Neuronal stem cell (in vitro differentiated cells): Measurements from ENCODE around the gene CRYBG3.
"Not testable (repeated sequence)": the region's sequence is repeated elsewhere in the genome, so short reads cannot be mapped to it uniquely, and the experiment has no call there.

ENCODE experiments used
- DNase-seq: peaks from one replicate; pipeline ENCODE4 v3.0.0-alpha.2; 2013; ENCODE audit warnings: low spot score
- H2AFZ ChIP-seq: one replicate; pipeline ENCODE4 v1.6.1; 2013; ENCODE audit warnings: mild to moderate bottlenecking, low read length, inconsistent platforms
- H2AK5ac ChIP-seq: 2 replicates; pipeline ENCODE4 v1.6.1; 2013; ENCODE audit warnings: low read depth, mild to moderate bottlenecking, inconsistent platforms, low read length, moderate library complexity, mixed read lengths
- H2BK120ac ChIP-seq: 2 replicates; pipeline ENCODE4 v1.6.1; 2013; ENCODE audit warnings: low read depth, mild to moderate bottlenecking, inconsistent platforms, low read length, moderate library complexity, mixed read lengths
- H2BK12ac ChIP-seq: one replicate; pipeline ENCODE4 v1.6.1; 2013; ENCODE audit warnings: low read length, inconsistent platforms
- H2BK15ac ChIP-seq: 2 replicates; pipeline ENCODE4 v1.6.1; 2013; ENCODE audit warnings: mild to moderate bottlenecking, low read length, inconsistent platforms, mixed read lengths
- H2BK5ac ChIP-seq: one replicate; pipeline ENCODE4 v1.6.1; 2013; ENCODE audit warnings: inconsistent platforms, mild to moderate bottlenecking, low read length, moderate library complexity
- H3K14ac ChIP-seq: one replicate; pipeline ENCODE4 v1.6.1; 2013; ENCODE audit warnings: low read length, inconsistent platforms
- H3K18ac ChIP-seq: 2 replicates; pipeline ENCODE4 v1.6.1; 2013; ENCODE audit warnings: low read length, inconsistent platforms
- H3K23ac ChIP-seq: 2 replicates; pipeline ENCODE4 v1.6.1; 2013; ENCODE audit warnings: low read depth, mild to moderate bottlenecking, mixed read lengths, low read length, inconsistent platforms; ENCODE audit not compliant: poor library complexity
- H3K27ac ChIP-seq: replicated peaks from 3 replicates; pipeline ENCODE4 v1.5.1; 2013; ENCODE audit warnings: low read length, inconsistent platforms
- H3K27me3 ChIP-seq, 3 experiments: 2 replicates each; pipeline ENCODE4 v1.6.1; 2013; ENCODE audit warnings: low read length in 3 of 3, mild to moderate bottlenecking in 2 of 3, inconsistent platforms in 1 of 3, low read depth in 1 of 3, mixed read lengths in 1 of 3, moderate library complexity in 1 of 3; ENCODE audit not compliant: control insufficient read depth in 3 of 3, insufficient read depth in 3 of 3
- H3K36me3 ChIP-seq, 2 donors: replicated peaks in 1 of 2; 2 replicates each; pipeline ENCODE4 v1.6.1; 2013; ENCODE audit warnings: low read length in 2 of 2; ENCODE audit not compliant: control insufficient read depth in 2 of 2, insufficient read depth in 2 of 2
- H3K4ac ChIP-seq: 2 replicates; pipeline ENCODE4 v1.6.1; 2013; ENCODE audit warnings: inconsistent platforms, mild to moderate bottlenecking, low read length, moderate library complexity
- H3K4me1 ChIP-seq, 2 donors: 1 replicate in 1 of 2; 2 replicates in 1 of 2; pipeline ENCODE4 v1.6.1; 2013; ENCODE audit warnings: low read length in 2 of 2, low read depth in 1 of 2; ENCODE audit not compliant: control insufficient read depth in 2 of 2, insufficient read depth in 1 of 2
- H3K4me2 ChIP-seq: one replicate; pipeline ENCODE4 v1.6.1; 2013; ENCODE audit warnings: mild to moderate bottlenecking, low read length, inconsistent platforms; ENCODE audit not compliant: insufficient read depth, poor library complexity, severe bottlenecking
- H3K4me3 ChIP-seq, 2 donors: 2 replicates each; pipeline ENCODE4 v1.5.1; 2013; ENCODE audit warnings: low read length in 2 of 2, mild to moderate bottlenecking in 2 of 2, inconsistent platforms in 1 of 2, moderate library complexity in 1 of 2
- H3K79me1 ChIP-seq: one replicate; pipeline ENCODE4 v1.6.1; 2013; ENCODE audit warnings: low read depth, mild to moderate bottlenecking, inconsistent platforms, low read length, moderate library complexity
- H3K9ac ChIP-seq: one replicate; pipeline ENCODE4 v1.6.1; 2013; ENCODE audit warnings: mild to moderate bottlenecking, low read depth, low read length, inconsistent platforms; ENCODE audit not compliant: poor library complexity
- H3K9me3 ChIP-seq, 2 donors: replicated peaks in 1 of 2; 2 replicates each; pipeline versions ENCODE3 to v1.6.1; 2013; ENCODE audit warnings: low read length in 2 of 2, mild to moderate bottlenecking in 2 of 2, inconsistent platforms in 1 of 2, low read depth in 1 of 2, mixed read lengths in 1 of 2, moderate library complexity in 1 of 2; ENCODE audit not compliant: control insufficient read depth in 2 of 2, insufficient read depth in 1 of 2
- H4K8ac ChIP-seq: one replicate; pipeline ENCODE4 v1.6.1; 2013; ENCODE audit warnings: low read depth, mild to moderate bottlenecking, inconsistent platforms, low read length, moderate library complexity
- H4K91ac ChIP-seq: one replicate; pipeline ENCODE4 v1.6.1; 2013; ENCODE audit warnings: low read length, low read depth, mild to moderate bottlenecking, inconsistent platforms; ENCODE audit not compliant: poor library complexity
- WGBS, 2 donors: extraction: QIAGEN DNeasy Blood & Tissue Kit; methylation state at CpG; one replicate each; pipeline ENCODE4 v1.1.7; 2013; ENCODE audit warnings: missing lambda C conversion rate in 2 of 2, mixed read lengths in 1 of 2; ENCODE audit not compliant: insufficient read length in 2 of 2, insufficient replicate concordance in 1 of 2; ENCODE audit errors: extremely low coverage in 2 of 2; 5-methylcytosine and 5-hydroxymethylcytosine counted together

Gene CRYBG3

DNA sequence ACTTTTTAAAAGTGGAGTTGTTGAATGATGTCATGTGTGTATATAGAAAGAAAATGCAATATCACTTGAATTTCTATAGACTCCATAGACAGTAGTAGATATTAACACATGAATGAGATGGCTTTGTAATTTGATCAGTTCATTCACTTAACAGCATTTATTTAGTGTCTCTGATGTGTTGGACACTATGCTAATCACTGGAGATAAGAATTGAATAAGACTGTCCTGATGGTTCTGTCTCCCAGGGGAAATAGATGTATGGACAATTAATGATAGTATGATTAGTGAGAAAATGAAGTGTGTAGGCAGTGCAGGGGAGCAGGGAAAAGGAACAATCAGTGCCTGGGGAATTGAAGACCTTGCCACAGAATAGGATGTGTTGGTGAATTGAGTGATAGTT lies 77.5 kb downstream of the CRYBG3 start:
- Histone ChIP-seq H3K18ac (no peak overlapping the region), H3K36me3 (no peaks in the 10 kb centered on the region), H2BK5ac (no peak overlapping the region), H2BK15ac (no peak overlapping the region), H2AFZ (no peak overlapping the region), H3K79me1 (no peaks in the 10 kb centered on the region), H3K9ac (no peak overlapping the region), H3K27me3 (no peaks in the 10 kb centered on the region), H3K27ac (no peak overlapping the region), H4K8ac (no peak overlapping the region), H4K91ac (no peak overlapping the region), H3K4me3 (no peak overlapping the region), H3K4ac (no peak overlapping the region), H3K14ac (no peak overlapping the region), H2BK120ac (no peak overlapping the region), H3K4me2 (no peak overlapping the region), H3K9me3 (no peaks in the 10 kb centered on the region), H2BK12ac (no peak overlapping the region), H2AK5ac (no peak overlapping the region), H3K23ac (no peak overlapping the region), H3K4me1 (no peaks in the 10 kb centered on the region)
- DNase-seq: no peak

DNA sequence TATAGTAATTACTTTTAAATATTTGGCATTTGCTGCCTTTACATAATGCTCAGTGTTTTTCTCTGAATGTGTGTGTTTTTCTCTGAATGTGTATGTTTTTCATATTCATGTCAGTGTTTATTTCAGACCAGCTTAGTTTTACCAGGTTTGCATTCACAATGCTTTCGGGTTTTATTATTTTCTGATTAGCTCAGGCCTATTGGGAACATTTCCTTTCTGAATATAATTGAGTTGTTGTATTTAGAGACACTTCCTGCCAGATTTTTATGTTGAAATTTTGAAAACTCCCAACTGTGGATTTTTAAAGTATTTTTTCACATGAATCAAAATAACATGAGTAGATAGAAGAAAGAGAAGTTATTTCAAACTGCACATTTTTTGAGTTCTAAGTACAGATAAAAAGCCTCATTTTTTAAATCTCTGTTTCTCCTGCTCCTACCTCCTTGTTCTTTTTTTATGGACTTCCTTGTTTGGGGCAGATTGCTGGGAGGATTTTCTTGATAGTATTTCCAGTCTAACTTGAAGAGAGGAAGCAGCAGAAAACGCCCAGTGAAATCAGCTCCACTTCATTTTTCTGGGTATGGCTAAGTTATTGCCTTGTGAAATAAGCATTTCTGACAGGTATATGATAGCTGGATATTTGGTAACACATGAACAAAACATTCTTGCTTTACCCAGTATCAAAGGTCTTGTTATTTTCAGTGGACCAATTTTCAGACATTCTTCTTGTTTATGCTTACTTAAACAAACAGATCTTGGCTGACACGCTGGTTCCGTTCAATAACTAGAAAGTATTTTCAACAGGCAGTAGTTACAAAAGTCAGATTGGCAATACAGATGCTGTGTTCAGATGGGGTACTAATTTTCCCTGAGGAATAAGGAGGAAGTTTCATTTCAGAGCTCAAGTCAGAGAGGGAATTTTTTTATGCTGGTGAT lies 79.8 kb downstream of the CRYBG3 start:
- no peak overlapping the region for H2BK5ac ChIP-seq
- H3K9ac ChIP-seq: no peak overlapping the region
- no peak overlapping the region for H3K14ac ChIP-seq
- WGBS, 2 donors: no CpG with 5 or more reads among the region's 4 CpGs
- H3K79me1 ChIP-seq: no peaks in the 10 kb centered on the region
- no peak overlapping the region for H4K8ac ChIP-seq
- H3K27me3 ChIP-seq: no peaks in the 10 kb centered on the region
- H3K4me1 ChIP-seq: no peaks in the 10 kb centered on the region
- H3K18ac ChIP-seq: no peak overlapping the region
- no peak overlapping the region for H2BK12ac ChIP-seq
- no peak overlapping the region for H3K4ac ChIP-seq
- no peak overlapping the region for H2AFZ ChIP-seq
- H3K23ac ChIP-seq: no peak overlapping the region
- H2AK5ac ChIP-seq: no peak overlapping the region
- H3K36me3 ChIP-seq: no peaks in the 10 kb centered on the region
- no peak overlapping the region for H3K27ac ChIP-seq
- H4K91ac ChIP-seq: no peak overlapping the region
- DNase-seq: no peak
- H3K9me3 ChIP-seq: no peaks in the 10 kb centered on the region
- H2BK15ac ChIP-seq: no peak overlapping the region
- no peak overlapping the region for H3K4me2 ChIP-seq
- H3K4me3 ChIP-seq: no peak overlapping the region
- H2BK120ac ChIP-seq: no peak overlapping the region

GRCh38 chr3:97909830-97910229 lies 88.0 kb downstream of the CRYBG3 start:
- not testable (repeated sequence) for H2BK5ac ChIP-seq, H3K4me1 ChIP-seq, H4K8ac ChIP-seq, H4K91ac ChIP-seq, H3K27me3 ChIP-seq, H3K4me3 ChIP-seq, H3K36me3 ChIP-seq, H2AK5ac ChIP-seq, H3K9ac ChIP-seq, H3K9me3 ChIP-seq, H3K79me1 ChIP-seq, H3K23ac ChIP-seq, H3K4ac ChIP-seq, H2BK120ac ChIP-seq, H3K14ac ChIP-seq, H2BK12ac ChIP-seq, H3K18ac ChIP-seq, H3K27ac ChIP-seq, H3K4me2 ChIP-seq, H2BK15ac ChIP-seq, DNase-seq, H2AFZ ChIP-seq
- no CpG with 5 or more reads among the region's 3 CpGs for WGBS, 2 donors

GRCh38 chr3:97910236-97910831 lies 88.5 kb downstream of the CRYBG3 start:
- H2BK120ac ChIP-seq, H3K18ac ChIP-seq, H4K91ac ChIP-seq, H2AK5ac ChIP-seq, H3K4me3 ChIP-seq, H3K14ac ChIP-seq, H3K4ac ChIP-seq, H3K79me1 ChIP-seq, H2BK12ac ChIP-seq, H3K9ac ChIP-seq, H3K27ac ChIP-seq, H3K27me3 ChIP-seq, H2BK5ac ChIP-seq, H3K9me3 ChIP-seq, H3K4me1 ChIP-seq, H3K23ac ChIP-seq, H3K36me3 ChIP-seq, DNase-seq, H4K8ac ChIP-seq, H3K4me2 ChIP-seq, H2BK15ac ChIP-seq: not testable (repeated sequence)
- no CpG with 5 or more reads among the region's 24 CpGs for WGBS, 2 donors
- peak overlapping the region; percentile 64 for H2AFZ ChIP-seq
